SU-DHL-6 (cell line): ENCODE results near the gene SLC9A3.

Source experiments
- H2AFZ ChIP-seq: fragments of 200-600 bp; sonication (generic); 2 replicates; pipeline ENCODE4 v1.6.1; 2014; ENCODE audit warnings: low read depth, mild to moderate bottlenecking, moderate library complexity, mixed read lengths, antibody characterized with exemption, low read length; ENCODE audit not compliant: severe bottlenecking
- H3F3A ChIP-seq: fragments of 200-600 bp; shearing (Covaris generic); 2 replicates; pipeline ENCODE4 v1.6.0; 2016; ENCODE audit warnings: antibody characterized with exemption, mild to moderate bottlenecking; ENCODE audit not compliant: insufficient read depth
- H3K27ac ChIP-seq: fragments of 200-600 bp; sonication (generic); 2 replicates; pipeline ENCODE4 v1.5.1; 2016; ENCODE audit warnings: low read depth, mild to moderate bottlenecking, low read length, moderate library complexity, mixed read lengths
- H3K27me3 ChIP-seq: fragments of 200-600 bp; sonication (generic), shearing (Covaris generic); 2 replicates; pipeline ENCODE4 v1.6.0; 2014; ENCODE audit warnings: mild to moderate bottlenecking, low read length
- H3K36me3 ChIP-seq: fragments of 200-600 bp; sonication (generic); 2 replicates; pipeline ENCODE4 v1.6.1; 2014; ENCODE audit warnings: mild to moderate bottlenecking, low read length, mixed read lengths
- H3K4me2 ChIP-seq: fragments of 300-600, 200-600 bp; shearing (Covaris generic), sonication (generic); 2 replicates; pipeline ENCODE4 v1.6.0; 2014; ENCODE audit warnings: low read length, low read depth, mild to moderate bottlenecking; ENCODE audit not compliant: poor library complexity, severe bottlenecking
- H3K4me3 ChIP-seq: fragments of 200-600 bp; sonication (generic); 2 replicates; pipeline ENCODE4 v1.5.1; 2014; ENCODE audit warnings: antibody characterized with exemption, low read length, mild to moderate bottlenecking, mixed read lengths; ENCODE audit not compliant: insufficient read depth, poor library complexity, severe bottlenecking
- H3K79me2 ChIP-seq: fragments of 200-600 bp; sonication (generic); 2 replicates; pipeline ENCODE4 v1.6.1; 2014; ENCODE audit warnings: mild to moderate bottlenecking, low read length, moderate library complexity; ENCODE audit not compliant: insufficient read depth
- H3K9ac ChIP-seq: fragments of 200-600 bp; sonication (generic); 2 replicates; pipeline ENCODE4 v1.7.0; 2014; ENCODE audit warnings: mild to moderate bottlenecking, low read length
- H3K9me2 ChIP-seq: fragments of 200-600 bp; sonication (generic); replicated peaks from 2 replicates; pipeline ENCODE4 v1.6.1; 2014; ENCODE audit warnings: low read length; ENCODE audit not compliant: insufficient read depth
- H3K9me3 ChIP-seq: fragments of 200-600 bp; sonication (generic); 2 replicates; pipeline ENCODE4 v1.6.1; 2014; ENCODE audit warnings: low read length, mixed read lengths; ENCODE audit not compliant: insufficient read depth
- H4K20me1 ChIP-seq: fragments of 200-600 bp; sonication (generic); 2 replicates; pipeline ENCODE4 v1.6.1; 2014; ENCODE audit warnings: low read depth, mild to moderate bottlenecking, antibody characterized with exemption, low read length, moderate library complexity, mixed read lengths
- CTCF ChIP-seq: fragments of 200-600 bp; sonication (generic); IDR thresholded peaks from one replicate; pipeline ENCODE4 v1.5.1; 2017; ENCODE audit warnings: antibody characterized with exemption, mild to moderate bottlenecking, low read length, moderate library complexity; ENCODE audit not compliant: insufficient read depth, poor library complexity, severe bottlenecking
- EZH2phosphoT487 ChIP-seq: fragments of 200-600 bp; sonication (generic), shearing (Covaris generic); conservative IDR thresholded peaks from 2 replicates; pipeline ENCODE4 v1.6.1; 2018; ENCODE audit warnings: mild to moderate bottlenecking, antibody characterized with exemption, low read length, moderate library complexity, mixed read lengths

Gene SLC9A3

DNA sequence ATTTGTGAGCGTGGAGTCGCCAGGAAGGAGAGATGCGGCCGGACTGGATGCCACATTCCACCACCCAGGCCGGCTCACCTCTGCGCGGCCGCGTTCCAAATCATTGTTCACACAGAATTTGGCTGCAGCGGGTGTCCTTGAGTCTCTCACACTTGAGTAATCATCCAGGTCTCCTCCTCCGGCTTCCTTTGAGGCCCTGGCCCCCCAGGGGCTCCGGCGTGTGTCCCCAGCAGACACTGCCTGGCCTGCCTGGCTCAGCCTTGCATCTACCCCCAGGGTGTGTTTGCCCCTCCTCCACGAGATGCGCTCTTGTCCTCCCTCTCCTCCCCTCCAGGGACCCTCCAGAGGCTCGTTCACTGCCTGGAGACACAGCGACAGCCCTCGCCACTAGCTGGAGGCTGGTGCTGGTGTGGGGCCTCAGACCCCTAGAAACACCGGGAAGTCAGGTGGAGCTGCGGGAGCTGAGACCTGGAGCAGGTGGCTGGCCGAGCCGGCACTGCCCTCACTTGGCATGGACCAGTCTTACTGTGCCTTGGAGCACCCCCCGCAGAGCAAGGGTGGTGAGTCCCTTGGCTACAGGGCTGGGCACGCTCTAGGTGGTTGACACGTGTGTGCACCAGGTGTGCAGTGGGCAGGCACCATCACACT is 7.0 kb upstream of the SLC9A3 start:
- Histone ChIP-seq H3K9me2 (no peaks in the 10 kb centered on the region), H3K9ac (no peak overlapping the region), H3K36me3 (no peaks in the 10 kb centered on the region), H3K4me3 (no peak overlapping the region), H4K20me1 (no peaks in the 10 kb centered on the region), H3K27ac (no peak overlapping the region), H3K79me2 (no peaks in the 10 kb centered on the region), H3K27me3 (no peaks in the 10 kb centered on the region), H3K4me2 (no peak overlapping the region), H3F3A (no peaks in the 10 kb centered on the region), H3K9me3 (no peaks in the 10 kb centered on the region), H2AFZ (no peak overlapping the region)
- TF ChIP-seq CTCF (no peak), EZH2phosphoT487 (no peak)

GRCh38 chr5:530001-530955 is 6.0 kb upstream of the SLC9A3 start:
- no peaks in the 10 kb centered on the region for H3K9me2 ChIP-seq
- H3K4me3 ChIP-seq = no peak overlapping the region
- H3K9me3 ChIP-seq = no peaks in the 10 kb centered on the region
- TF ChIP-seq EZH2phosphoT487 = no peak
- TF ChIP-seq CTCF = no peak
- H3K36me3 ChIP-seq = no peaks in the 10 kb centered on the region
- no peaks in the 10 kb centered on the region for H3K27me3 ChIP-seq
- no peak overlapping the region for H3K4me2 ChIP-seq
- no peaks in the 10 kb centered on the region for H3K79me2 ChIP-seq
- no peak overlapping the region for H2AFZ ChIP-seq
- no peaks in the 10 kb centered on the region for H3F3A ChIP-seq
- no peaks in the 10 kb centered on the region for H4K20me1 ChIP-seq
- H3K9ac ChIP-seq = no peak overlapping the region
- no peak overlapping the region for H3K27ac ChIP-seq

DNA sequence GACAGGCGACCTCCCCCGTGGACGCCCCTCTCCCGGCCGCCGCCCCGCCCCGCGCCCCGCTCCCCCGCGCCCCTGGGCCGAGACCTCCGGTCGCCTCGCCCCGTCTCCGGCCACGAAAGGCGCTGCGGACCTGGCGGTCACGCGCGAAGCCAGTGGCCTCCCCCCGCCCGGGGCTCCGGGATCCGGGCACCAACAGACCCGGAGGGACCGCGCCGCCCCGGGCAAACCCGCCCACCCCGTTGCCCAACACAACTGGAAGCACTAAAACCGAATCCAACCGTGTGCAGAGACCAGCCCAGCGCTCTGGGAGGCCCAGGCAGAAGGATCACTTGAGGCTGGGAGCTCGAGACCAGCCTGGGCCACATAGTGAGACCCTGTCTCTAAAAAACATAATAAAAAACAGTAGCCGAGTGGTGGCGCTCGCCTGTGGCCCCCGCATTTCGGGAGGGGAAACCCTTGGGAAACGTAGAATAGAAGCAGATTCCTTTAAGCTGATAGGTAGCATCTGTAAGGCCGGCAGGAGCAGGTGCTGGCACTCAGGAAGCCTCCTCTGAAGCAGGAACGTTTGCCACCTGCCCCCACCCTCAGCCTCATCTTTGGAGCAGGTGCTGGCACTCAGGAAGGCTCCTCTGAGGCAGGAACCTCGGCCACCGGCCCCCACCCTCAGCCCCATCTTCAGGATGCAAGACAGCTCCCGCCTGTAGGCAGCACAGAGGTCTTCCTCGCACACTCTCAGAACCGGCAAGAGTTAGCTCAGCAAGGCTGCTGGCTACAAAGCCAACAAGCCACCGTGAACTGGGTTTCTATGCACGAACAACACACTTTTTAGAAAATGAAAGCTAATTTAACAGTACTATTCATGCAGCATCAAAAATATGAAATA is 4.6 kb upstream of the SLC9A3 start:
- TF ChIP-seq EZH2phosphoT487 = no peak
- Histone ChIP-seq H3K36me3 (no peaks in the 10 kb centered on the region), H3K27ac (no peak overlapping the region), H3K79me2 (no peaks in the 10 kb centered on the region), H3K4me2 (no peak overlapping the region), H3K9ac (no peak overlapping the region), H3K9me3 (no peaks in the 10 kb centered on the region), H3K27me3 (no peaks in the 10 kb centered on the region), H3K9me2 (no peaks in the 10 kb centered on the region), H3K4me3 (no peak overlapping the region), H3F3A (no peaks in the 10 kb centered on the region), H4K20me1 (no peaks in the 10 kb centered on the region), H2AFZ (no peak overlapping the region)
